HG02884 (cell line): Measurements from ENCODE around the gene ARPC5L.
"Not testable (repeated sequence)": the region's sequence is repeated elsewhere in the genome, so short reads cannot be mapped to it uniquely, and the experiment has no call there.

Experiments used
- ATAC-seq: cut with Tn5 transposase; IDR thresholded peaks from one replicate; pipeline ENCODE4 v1.9.1; 2021; ENCODE audit warnings: mild to moderate bottlenecking, moderate library complexity; ENCODE audit not compliant: unreplicated experiment

ARPC5L gene

GRCh38 chr9:124887832-124888231 is 25.9 kb downstream of the ARPC5L start:
- ATAC-seq = no peak

GRCh38 chr9:124889006-124889405 is 27.1 kb downstream of the ARPC5L start:
- ATAC-seq = no peak

- ATAC-seq = no peak
These were observed 28.2 kb downstream of the ARPC5L start for GRCh38 chr9:124890179-124890578.

GRCh38 chr9:124894035-124894740 is 32.3 kb downstream of the ARPC5L start:
- no peak for ATAC-seq

GRCh38 chr9:124894741-124895170 is 32.8 kb downstream of the ARPC5L start:
- ATAC-seq = no peak

GRCh38 chr9:124897570-124898460 is 35.9 kb downstream of the ARPC5L start:
- ATAC-seq = no peak

- no peak for ATAC-seq
These were observed 37.9 kb downstream of the ARPC5L start for GRCh38 chr9:124899845-124900244.

GRCh38 chr9:124906966-124907365 is 45.0 kb downstream of the ARPC5L start:
- no peak for ATAC-seq

GRCh38 chr9:124908098-124908497 is 46.2 kb downstream of the ARPC5L start:
- no peak for ATAC-seq

GRCh38 chr9:124911766-124912165 is 49.8 kb downstream of the ARPC5L start:
- no peak for ATAC-seq

GRCh38 chr9:124913378-124913777 is 51.4 kb downstream of the ARPC5L start:
- no peak for ATAC-seq

- ATAC-seq = no peak
These were observed 52.9 kb downstream of the ARPC5L start for GRCh38 chr9:124914753-124915405.

GRCh38 chr9:124920394-124920793 is 58.5 kb downstream of the ARPC5L start:
- not testable (repeated sequence) for ATAC-seq
